ENCODE measurements around the gene EFNA5.

Gene EFNA5

GRCh38 chr5:107365320-107366109 is 305.2 kb downstream of the EFNA5 start:
- Histone ChIP-seq H3K79me2 (ENCODE audit: insufficient read depth, low read length) (no peaks in the 10 kb centered on the region), H3K4me2 (ENCODE audit: low read length) (peak overlapping the region; percentile 46), H3K27ac (ENCODE audit: low read depth, low read length, poor library complexity, severe bottlenecking) (peak overlapping the region; percentile 43), H3K4me3 (ENCODE audit: low read depth, low read length, poor library complexity, severe bottlenecking) (peak overlapping the region; percentile 6), H3K36me3 (ENCODE audit: insufficient read depth, low read length) (no peaks in the 10 kb centered on the region), H3K27me3 (ENCODE audit: insufficient read depth, low read length) (no peaks in the 10 kb centered on the region), H3K9me3 (ENCODE audit: low read length) (no peaks in the 10 kb centered on the region), H3K9ac (ENCODE audit: low read length) (peak overlapping the region; percentile 5; the same call in 1 of the 2 replicates), H3K9me2 (ENCODE audit: low read depth, low read length) (no peaks in the 10 kb centered on the region), H2AFZ (ENCODE audit: low read length) (no peak overlapping the region), H3F3A (ENCODE audit: insufficient read depth, low read length) (no peaks in the 10 kb centered on the region), H3K4me1 (ENCODE audit: insufficient read depth, low read length, severe bottlenecking) (peaks cover 37% of the 10 kb centered on the region), H4K20me1 (ENCODE audit: insufficient read depth, low read length) (no peaks in the 10 kb centered on the region)
- TF ChIP-seq EZH2 (IDR thresholded peaks at IDR 0.05; ENCODE audit: borderline replicate concordance, low read length) (no peak), CTCF (IDR thresholded peaks at IDR 0.05; ENCODE audit: low read length) (no peak)

GRCh38 chr5:107364443-107365319 is 306.1 kb downstream of the EFNA5 start:
- Histone ChIP-seq H3K27ac (ENCODE audit: low read depth, low read length, poor library complexity, severe bottlenecking) (peak overlapping the region; percentile 43), H3K9me3 (ENCODE audit: low read length) (no peaks in the 10 kb centered on the region), H3K27me3 (ENCODE audit: insufficient read depth, low read length) (no peaks in the 10 kb centered on the region), H3F3A (ENCODE audit: insufficient read depth, low read length) (no peaks in the 10 kb centered on the region), H4K20me1 (ENCODE audit: insufficient read depth, low read length) (no peaks in the 10 kb centered on the region), H3K4me2 (ENCODE audit: low read length) (peak overlapping the region; percentile 46; the same call in 1 of the 2 replicates), H3K79me2 (ENCODE audit: insufficient read depth, low read length) (no peaks in the 10 kb centered on the region), H3K4me3 (ENCODE audit: low read depth, low read length, poor library complexity, severe bottlenecking) (no peak overlapping the region), H3K9ac (ENCODE audit: low read length) (no peak overlapping the region), H3K4me1 (ENCODE audit: insufficient read depth, low read length, severe bottlenecking) (peaks cover 34% of the 10 kb centered on the region), H3K9me2 (ENCODE audit: low read depth, low read length) (no peaks in the 10 kb centered on the region), H2AFZ (ENCODE audit: low read length) (no peak overlapping the region), H3K36me3 (ENCODE audit: insufficient read depth, low read length) (no peaks in the 10 kb centered on the region)
- TF ChIP-seq CTCF (IDR thresholded peaks at IDR 0.05; ENCODE audit: low read length) (no peak), EZH2 (IDR thresholded peaks at IDR 0.05; ENCODE audit: borderline replicate concordance, low read length) (no peak)

GRCh38 chr5:107363768-107364167 is 307.0 kb downstream of the EFNA5 start:
- Histone ChIP-seq H3K4me3 (ENCODE audit: low read depth, low read length, poor library complexity, severe bottlenecking) (no peak overlapping the region), H3K9me3 (ENCODE audit: low read length) (no peaks in the 10 kb centered on the region), H3K79me2 (ENCODE audit: insufficient read depth, low read length) (no peaks in the 10 kb centered on the region), H3K27ac (ENCODE audit: low read depth, low read length, poor library complexity, severe bottlenecking) (peak overlapping the region; percentile 43), H3K36me3 (ENCODE audit: insufficient read depth, low read length) (no peaks in the 10 kb centered on the region), H3F3A (ENCODE audit: insufficient read depth, low read length) (no peaks in the 10 kb centered on the region), H3K4me2 (ENCODE audit: low read length) (no peak overlapping the region), H3K4me1 (ENCODE audit: insufficient read depth, low read length, severe bottlenecking) (peaks cover 44% of the 10 kb centered on the region), H4K20me1 (ENCODE audit: insufficient read depth, low read length) (no peaks in the 10 kb centered on the region), H3K9ac (ENCODE audit: low read length) (no peak overlapping the region), H3K9me2 (ENCODE audit: low read depth, low read length) (no peaks in the 10 kb centered on the region), H3K27me3 (ENCODE audit: insufficient read depth, low read length) (no peaks in the 10 kb centered on the region), H2AFZ (ENCODE audit: low read length) (peak overlapping the region; percentile 18; the same call in 1 of the 2 replicates)
- no peak for TF ChIP-seq EZH2 (IDR thresholded peaks at IDR 0.05; ENCODE audit: borderline replicate concordance, low read length)
- no peak for TF ChIP-seq CTCF (IDR thresholded peaks at IDR 0.05; ENCODE audit: low read length)

Data from OCI-LY1 (cell line).